Measurements from ENCODE around the gene SLC38A4. TPM values are rescaled to one million over a fixed set of nuclear protein-coding genes. Genes with fewer than 3 reads are reported as not detected.
A peak's percentile ranks its signal among the peaks of the same experiment; 100 is the strongest.

The SLC38A4 gene
- total and polyA plus RNA-seq, 2 experiments from 2014 or later: 6.2 to 12.5 TPM

GRCh38 chr12:46814143-46814542 is 11.7 kb downstream of the SLC38A4 start:
- H3K4me2 ChIP-seq: no peak overlapping the region
- H3K4me3 ChIP-seq: no peak overlapping the region
- no peaks in the 10 kb centered on the region for H3K27me3 ChIP-seq (ENCODE audit: insufficient read depth)
- peaks cover 32% of the 10 kb centered on the region; the same call in 2 of the 3 replicates for H3K4me1 Mint-ChIP-seq
- H3K9me3 Mint-ChIP-seq: no peaks in the 10 kb centered on the region
- H3K27ac ChIP-seq (ENCODE audit: low read depth): no peak overlapping the region
- no peaks in the 10 kb centered on the region for H3K36me3 ChIP-seq (ENCODE audit: insufficient read depth)
- H3K9me2 ChIP-seq (ENCODE audit: insufficient read depth): no peaks in the 10 kb centered on the region
- no peaks in the 10 kb centered on the region for H3K79me2 ChIP-seq (replicated peaks; ENCODE audit: insufficient read depth)
- no peak overlapping the region for H3K4me3 Mint-ChIP-seq
- no peaks in the 10 kb centered on the region for H3F3A ChIP-seq (replicated peaks; ENCODE audit: low read depth)
- DNase-seq (ENCODE audit: low spot score) (no peak), ATAC-seq (no peak)
- H3K36me3 Mint-ChIP-seq (ENCODE audit: low read depth): no peaks in the 10 kb centered on the region
- no peak overlapping the region for H3K27ac Mint-ChIP-seq
- TF ChIP-seq POLR2AphosphoS5 (IDR thresholded peaks at IDR 0.05; ENCODE audit: low read depth): no peak
- TF ChIP-seq JUNB (IDR thresholded peaks at IDR 0.05; ENCODE audit: unreplicated experiment): no peak
- no peak for TF ChIP-seq NANOG (IDR thresholded peaks at IDR 0.05; ENCODE audit: borderline replicate concordance)
- TF ChIP-seq EZH2 (IDR thresholded peaks at IDR 0.05; ENCODE audit: low read depth, unreplicated experiment): no peak
- no peaks in the 10 kb centered on the region for H4K20me1 ChIP-seq (replicated peaks; ENCODE audit: insufficient read depth)
- H3K27me3 Mint-ChIP-seq (ENCODE audit: insufficient read depth, low read depth, poor library complexity): no peaks in the 10 kb centered on the region
- H2AFZ ChIP-seq: no peak overlapping the region
- H3K4me1 ChIP-seq (ENCODE audit: insufficient read depth): peaks cover 28% of the 10 kb centered on the region

- Histone ChIP-seq H3K9me2 (ENCODE audit: insufficient read depth) (no peaks in the 10 kb centered on the region), H3K27ac (ENCODE audit: low read depth) (no peak overlapping the region), H2AFZ (no peak overlapping the region), H3K36me3 (ENCODE audit: insufficient read depth) (no peaks in the 10 kb centered on the region), H3K4me1 (ENCODE audit: insufficient read depth) (peaks cover 20% of the 10 kb centered on the region), H3K79me2 (replicated peaks; ENCODE audit: insufficient read depth) (no peaks in the 10 kb centered on the region), H4K20me1 (replicated peaks; ENCODE audit: insufficient read depth) (no peaks in the 10 kb centered on the region), H3K27me3 (ENCODE audit: insufficient read depth) (no peaks in the 10 kb centered on the region), H3F3A (replicated peaks; ENCODE audit: low read depth) (no peaks in the 10 kb centered on the region), H3K4me2 (no peak overlapping the region), H3K4me3 (no peak overlapping the region)
- Mint-ChIP-seq H3K27ac (no peak overlapping the region; the same call in 1 of the 2 replicates), H3K4me1 (peaks cover 24% of the 10 kb centered on the region; the same call in 2 of the 3 replicates), H3K9me3 (no peaks in the 10 kb centered on the region), H3K4me3 (no peak overlapping the region), H3K27me3 (ENCODE audit: insufficient read depth, low read depth, poor library complexity) (no peaks in the 10 kb centered on the region), H3K36me3 (ENCODE audit: low read depth) (no peaks in the 10 kb centered on the region)
- TF ChIP-seq ZNF331 (CRISPR knock-in tag; IDR thresholded peaks at IDR 0.05; ENCODE audit: low read depth) (no peak), EZH2 (IDR thresholded peaks at IDR 0.05; ENCODE audit: low read depth, unreplicated experiment) (no peak), ETS1 (IDR thresholded peaks at IDR 0.05) (no peak), NANOG (IDR thresholded peaks at IDR 0.05; ENCODE audit: borderline replicate concordance) (no peak), POLR2AphosphoS5 (IDR thresholded peaks at IDR 0.05; ENCODE audit: low read depth) (no peak), REST (IDR thresholded peaks at IDR 0.05; ENCODE audit: unreplicated experiment) (no peak), CTCF (conservative IDR thresholded peaks at IDR 0.05; ENCODE audit: low read depth in 2 of 2) (no peak)
- peak; percentile 61 for ATAC-seq
- peak; percentile 11 for DNase-seq (ENCODE audit: low spot score)
Observed at GRCh38 chr12:46811185-46811584, 14.6 kb downstream of the SLC38A4 start.
